Measurements from ENCODE around the gene LIME1. TPM values are rescaled to one million over a fixed set of nuclear protein-coding genes. Genes with fewer than 3 reads are reported as not detected.

LIME1 gene
- total RNA-seq, 6 experiments from 2014 or later, result 37.0 to 118 (median 65.5) TPM

DNA sequence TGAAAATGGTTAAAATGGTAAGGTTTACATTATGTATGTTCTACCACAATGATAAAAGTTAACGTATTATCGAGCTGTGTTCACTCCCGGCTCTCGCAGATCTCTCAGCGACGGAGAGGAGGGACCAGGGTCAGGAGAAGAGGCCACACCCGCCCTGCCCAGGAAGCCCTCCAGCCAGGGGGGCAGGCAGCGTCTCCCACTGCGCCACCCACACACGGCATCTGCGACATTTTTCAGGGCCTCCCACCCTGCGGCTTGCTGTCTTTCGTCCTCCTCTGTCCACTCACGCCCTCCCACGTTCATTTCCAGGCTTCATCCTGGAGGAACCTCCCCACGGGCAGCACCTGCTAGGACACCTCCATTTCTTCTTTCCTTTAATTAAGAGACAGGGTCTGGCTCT lies 51.3 kb downstream of the LIME1 start:
- no peak for ATAC-seq
- TF ChIP-seq POLR2A (IDR thresholded peaks at IDR 0.05), result no peak
- TF ChIP-seq, protein P1, sequence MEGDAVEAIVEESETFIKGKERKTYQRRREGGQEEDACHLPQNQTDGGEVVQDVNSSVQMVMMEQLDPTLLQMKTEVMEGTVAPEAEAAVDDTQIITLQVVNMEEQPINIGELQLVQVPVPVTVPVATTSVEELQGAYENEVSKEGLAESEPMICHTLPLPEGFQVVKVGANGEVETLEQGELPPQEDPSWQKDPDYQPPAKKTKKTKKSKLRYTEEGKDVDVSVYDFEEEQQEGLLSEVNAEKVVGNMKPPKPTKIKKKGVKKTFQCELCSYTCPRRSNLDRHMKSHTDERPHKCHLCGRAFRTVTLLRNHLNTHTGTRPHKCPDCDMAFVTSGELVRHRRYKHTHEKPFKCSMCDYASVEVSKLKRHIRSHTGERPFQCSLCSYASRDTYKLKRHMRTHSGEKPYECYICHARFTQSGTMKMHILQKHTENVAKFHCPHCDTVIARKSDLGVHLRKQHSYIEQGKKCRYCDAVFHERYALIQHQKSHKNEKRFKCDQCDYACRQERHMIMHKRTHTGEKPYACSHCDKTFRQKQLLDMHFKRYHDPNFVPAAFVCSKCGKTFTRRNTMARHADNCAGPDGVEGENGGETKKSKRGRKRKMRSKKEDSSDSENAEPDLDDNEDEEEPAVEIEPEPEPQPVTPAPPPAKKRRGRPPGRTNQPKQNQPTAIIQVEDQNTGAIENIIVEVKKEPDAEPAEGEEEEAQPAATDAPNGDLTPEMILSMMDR (IDR thresholded peaks at IDR 0.05), result no peak
- H3K27ac ChIP-seq, result no peak overlapping the region
- H3K4me1 ChIP-seq, result peaks cover 0 to 5% (median 0%) of the 10 kb centered on the region in 4 donors
- WGBS (ENCODE audit: insufficient coverage, low coverage, low lambda C conversion rate, missing lambda C conversion rate), result 79% methylated on average over 11 of the region's 16 CpGs
- no peaks in the 10 kb centered on the region for H3K9me3 ChIP-seq
- no peaks in the 10 kb centered on the region for H3K36me3 ChIP-seq
- H3K4me3 ChIP-seq, result no peak overlapping the region
- no peak for DNase-seq
- intact Hi-C loops (cut with DNase I), result no loop called here
- no peaks in the 10 kb centered on the region for H3K27me3 ChIP-seq

Small RNAs within 50 kb of the gene (small RNA-seq; reads per million reads assigned to genes)
- gene LIME1 (0 to 0.48 reads per million in 2 experiments), gene TNFRSF6B (0 reads per million in 2 experiments)

Other genes starting within 250 kb of the LIME1 start
- gene EEF1A2, start 237.6 kb upstream of the LIME1 start, total RNA-seq, result 100 to 1,000 TPM in 2 of 6 experiments, 1 to 10 TPM in 1, under 1 TPM in 3; 0.22 to 153 (median 1.0) TPM
- 10 to 100 TPM; 50.2 to 99.4 (median 76.7) TPM for gene PPDPF, start 215.9 kb upstream of the LIME1 start, total RNA-seq
- gene PTK6, start 199.3 kb upstream of the LIME1 start, total RNA-seq, result 10 to 100 TPM in 1 of 6 experiments, 1 to 10 TPM in 3, under 1 TPM in 2; 0.78 to 11.0 (median 3.6) TPM
- gene SRMS, start 188.9 kb upstream of the LIME1 start, total RNA-seq, result not detected
- gene FNDC11, start 182.5 kb upstream of the LIME1 start, total RNA-seq, result not detected
- 10 to 100 TPM; 14.8 to 30.3 (median 24.1) TPM for gene HELZ2, start 162.4 kb upstream of the LIME1 start, total RNA-seq
- gene GMEB2, start 109.6 kb upstream of the LIME1 start, total RNA-seq, result 1 to 10 TPM; 3.2 to 7.0 (median 5.1) TPM
- 1 to 10 TPM in 1 of 6 experiments, under 1 TPM in 5; 0.43 to 1.6 (median 0.77) TPM for gene STMN3, start 83.2 kb upstream of the LIME1 start, total RNA-seq
- gene RTEL1, start 78.4 kb upstream of the LIME1 start, total RNA-seq, result 10 to 100 TPM in 5 of 6 experiments, 1 to 10 TPM in 1; 9.6 to 16.3 (median 12.4) TPM
- gene TNFRSF6B, start 40.0 kb upstream of the LIME1 start, total RNA-seq, result 1 to 10 TPM in 1 of 6 experiments, under 1 TPM in 2, not detected in 3; 0.56 to 1.0 (median 0.62) TPM
- 10 to 100 TPM; 16.0 to 22.2 (median 20.2) TPM for gene ARFRP1, start 28.7 kb upstream of the LIME1 start, total RNA-seq
- gene ZGPAT, start 28.6 kb upstream of the LIME1 start, total RNA-seq, result 10 to 100 TPM; 18.7 to 68.9 (median 31.9) TPM
- 100 to 1,000 TPM in 2 of 6 experiments, 10 to 100 TPM in 4; 36.0 to 180 (median 73.8) TPM for gene SLC2A4RG, start 3.1 kb downstream of the LIME1 start, total RNA-seq
- 1 to 10 TPM; 1.2 to 4.2 (median 2.4) TPM for gene ZBTB46, start 94.6 kb downstream of the LIME1 start, total RNA-seq
- not detected for gene ABHD16B, start 124.8 kb downstream of the LIME1 start, total RNA-seq
- gene TPD52L2, start 128.6 kb downstream of the LIME1 start, total RNA-seq, result 10 to 100 TPM; 20.1 to 46.8 (median 30.5) TPM
- 10 to 100 TPM; 10.7 to 26.0 (median 15.1) TPM for gene DNAJC5, start 158.5 kb downstream of the LIME1 start, total RNA-seq
- gene UCKL1, start 219.8 kb downstream of the LIME1 start, total RNA-seq, result 10 to 100 TPM; 13.1 to 28.5 (median 16.9) TPM
- gene ZNF512B, start 233.3 kb downstream of the LIME1 start, total RNA-seq, result 10 to 100 TPM; 10.8 to 16.8 (median 14.0) TPM
- 1 to 10 TPM; 2.7 to 6.7 (median 3.5) TPM for gene SAMD10, start 243.0 kb downstream of the LIME1 start, total RNA-seq
- gene PRPF6, start 244.5 kb downstream of the LIME1 start, total RNA-seq, result 10 to 100 TPM; 21.7 to 28.9 (median 24.4) TPM